ENCODE results near the gene TSSK2. TPM values are rescaled to one million over a fixed set of nuclear protein-coding genes. Genes with fewer than 3 reads are reported as not detected.

TSSK2 gene
- total and polyA plus RNA-seq, 2 donors (not counting 3 experiments of a cell fraction or from before 2014, with no cell fraction given), result not detected

DNA sequence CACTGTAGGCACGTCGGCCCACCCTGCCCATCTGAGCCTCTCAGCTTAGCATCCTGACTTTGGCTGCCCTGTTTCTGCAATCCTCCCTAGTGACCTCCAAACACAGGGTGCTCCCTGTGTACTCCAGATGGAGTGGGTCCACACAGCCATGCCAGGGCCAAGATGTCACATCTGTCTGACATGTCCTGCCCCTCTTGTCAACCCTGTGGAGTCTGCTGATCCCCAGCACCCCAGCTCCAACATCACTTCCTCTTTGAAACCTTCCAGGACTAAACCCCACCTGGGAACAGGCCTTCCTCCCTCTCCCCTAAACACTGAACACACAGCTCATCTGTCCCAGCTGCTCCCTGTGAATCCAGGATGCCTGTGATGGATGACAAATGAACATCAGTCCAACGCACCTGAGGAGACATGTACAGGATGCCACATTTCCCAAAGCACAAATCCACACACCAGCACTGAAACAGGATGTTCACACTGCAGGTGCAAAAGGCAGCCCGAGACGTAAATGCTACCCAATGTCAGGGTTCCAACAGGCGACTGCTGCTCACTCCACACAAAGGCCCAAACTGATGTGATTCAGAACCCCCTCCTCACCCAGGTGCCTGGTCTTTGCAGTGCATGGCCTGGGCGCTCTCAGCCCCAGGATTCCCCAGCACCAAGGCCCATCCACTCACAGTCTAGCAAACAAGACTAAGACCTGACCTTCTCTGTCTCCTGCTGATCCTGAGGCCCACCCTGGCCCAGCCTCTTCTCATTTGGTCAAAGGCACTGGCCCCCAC, 2.0 kb upstream of the TSSK2 start:
- H3K27me3 ChIP-seq (ENCODE audit: control insufficient read depth in 2 of 2, insufficient read depth in 2 of 2, low read length in 2 of 2), result no peaks in the 10 kb centered on the region
- ChIA-PET POLR2A (no interaction called here), CTCF (interaction anchor here (3.5 kb wide), 1 partner anchor 15 kb away, joined by 12 read pairs; the partner anchor contains the start of gene ESS2)
- H3K9me1 ChIP-seq (replicated peaks; ENCODE audit: control insufficient read depth, extremely low read depth, insufficient read depth, low read length), result no peaks in the 10 kb centered on the region
- no peaks in the 10 kb centered on the region for H4K20me1 ChIP-seq (replicated peaks; ENCODE audit: control insufficient read depth, extremely low read depth, insufficient read depth, low read length)
- no peak overlapping the region for H3K4me3 ChIP-seq (replicated peaks in 1 of 3; ENCODE audit: insufficient read depth in 1 of 3, low read depth in 1 of 3, low read length in 3 of 3)
- BruUV-seq (replicated peaks), result no TSS peak
- H3K79me2 ChIP-seq (ENCODE audit: control insufficient read depth, insufficient read depth, low read length), result no peaks in the 10 kb centered on the region
- H3K9me3 ChIP-seq (replicated peaks; ENCODE audit: control insufficient read depth, insufficient read depth, low read length), result no peaks in the 10 kb centered on the region
- no peak overlapping the region for H3K27ac ChIP-seq (ENCODE audit: insufficient read depth, low read depth, low read length)
- FAIRE-seq (no peak), DNase-seq (ENCODE audit: low read depth, low spot score) (no peak)
- no peak overlapping the region for H3K4me2 ChIP-seq (ENCODE audit: insufficient read depth, low read length)
- H3K36me3 ChIP-seq (ENCODE audit: control insufficient read depth in 2 of 2, extremely low read depth in 1 of 2, insufficient read depth in 2 of 2, low read length in 2 of 2), result peaks cover under 1 to 14% of the 10 kb centered on the region in 2 experiments
- no peak overlapping the region for H3K9ac ChIP-seq (replicated peaks; ENCODE audit: extremely low read depth, insufficient read depth, low read length)
- dilution Hi-C loops (cut with MboI; ENCODE audit: extremely low pct_ligation_motif_present, low sequenced_read_pairs) (no loop called here), intact Hi-C loops (cut with micrococcal nuclease) (no loop called here)
- no peak overlapping the region for H2AFZ ChIP-seq (ENCODE audit: low read depth, low read length)
- TF ChIP-seq MYC (IDR thresholded peaks at IDR 0.05; ENCODE audit: low read depth, low read length), result no peak
- no peak for TF ChIP-seq POLR2A (IDR thresholded peaks at IDR 0.05; ENCODE audit: low read depth, low read length)
- TF ChIP-seq POLR2AphosphoS5 (IDR thresholded peaks at IDR 0.05; ENCODE audit: insufficient read depth, low read depth, low read length), result no peak
- TF ChIP-seq JUN (IDR thresholded peaks at IDR 0.05; ENCODE audit: borderline replicate concordance, insufficient read depth, insufficient read length, low read depth), result no peak
- TF ChIP-seq, protein P1, sequence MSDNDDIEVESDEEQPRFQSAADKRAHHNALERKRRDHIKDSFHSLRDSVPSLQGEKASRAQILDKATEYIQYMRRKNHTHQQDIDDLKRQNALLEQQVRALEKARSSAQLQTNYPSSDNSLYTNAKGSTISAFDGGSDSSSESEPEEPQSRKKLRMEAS (IDR thresholded peaks at IDR 0.05; ENCODE audit: insufficient read depth, insufficient read length), result no peak
- TF ChIP-seq, protein P2, sequence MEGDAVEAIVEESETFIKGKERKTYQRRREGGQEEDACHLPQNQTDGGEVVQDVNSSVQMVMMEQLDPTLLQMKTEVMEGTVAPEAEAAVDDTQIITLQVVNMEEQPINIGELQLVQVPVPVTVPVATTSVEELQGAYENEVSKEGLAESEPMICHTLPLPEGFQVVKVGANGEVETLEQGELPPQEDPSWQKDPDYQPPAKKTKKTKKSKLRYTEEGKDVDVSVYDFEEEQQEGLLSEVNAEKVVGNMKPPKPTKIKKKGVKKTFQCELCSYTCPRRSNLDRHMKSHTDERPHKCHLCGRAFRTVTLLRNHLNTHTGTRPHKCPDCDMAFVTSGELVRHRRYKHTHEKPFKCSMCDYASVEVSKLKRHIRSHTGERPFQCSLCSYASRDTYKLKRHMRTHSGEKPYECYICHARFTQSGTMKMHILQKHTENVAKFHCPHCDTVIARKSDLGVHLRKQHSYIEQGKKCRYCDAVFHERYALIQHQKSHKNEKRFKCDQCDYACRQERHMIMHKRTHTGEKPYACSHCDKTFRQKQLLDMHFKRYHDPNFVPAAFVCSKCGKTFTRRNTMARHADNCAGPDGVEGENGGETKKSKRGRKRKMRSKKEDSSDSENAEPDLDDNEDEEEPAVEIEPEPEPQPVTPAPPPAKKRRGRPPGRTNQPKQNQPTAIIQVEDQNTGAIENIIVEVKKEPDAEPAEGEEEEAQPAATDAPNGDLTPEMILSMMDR (IDR thresholded peaks at IDR 0.05; ENCODE audit: extremely low read depth in 1 of 2, insufficient read depth in 1 of 2, low read depth in 1 of 2, low read length in 2 of 2), result no peak
- TF ChIP-seq EZH2 (IDR thresholded peaks at IDR 0.05; ENCODE audit: borderline replicate concordance, low read depth, low read length, severe bottlenecking), result no peak
- no peak for TF ChIP-seq GATA2 (IDR thresholded peaks at IDR 0.05; ENCODE audit: insufficient read depth, insufficient read length, low read depth, low read length)
- TF ChIP-seq FOS (IDR thresholded peaks at IDR 0.05; ENCODE audit: borderline replicate concordance, insufficient read depth, low read length), result no peak
- H3K4me1 ChIP-seq (ENCODE audit: control insufficient read depth, extremely low read depth, insufficient read depth, low read length), result no peaks in the 10 kb centered on the region
